ENCODE data around the gene TMEM52B. TPM values are rescaled to one million over a fixed set of nuclear protein-coding genes. Genes with fewer than 3 reads are reported as not detected.
A peak's percentile ranks its signal among the peaks of the same experiment; 100 is the strongest.

The TMEM52B gene
- polyA plus RNA-seq (2012; ENCODE audit: insufficient read depth, insufficient read length), result not detected

DNA sequence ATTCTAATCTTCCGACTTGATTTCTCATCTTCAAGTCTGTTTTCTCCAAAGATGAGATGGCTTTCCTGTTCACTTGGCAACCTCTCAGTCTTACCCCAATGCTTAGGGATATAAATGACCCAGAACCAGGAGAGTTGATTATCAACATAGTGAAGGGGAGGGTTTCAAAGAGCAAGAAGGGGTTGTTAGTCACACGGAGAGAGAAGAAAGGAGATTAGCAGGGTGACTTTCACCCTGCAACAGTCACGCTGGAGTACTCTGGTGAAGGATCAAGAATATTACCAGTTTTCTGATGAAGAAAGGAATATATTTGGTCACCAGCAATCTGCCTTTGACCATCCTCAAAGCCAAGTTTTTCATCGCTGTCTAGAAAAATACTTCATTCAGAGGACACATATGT, at the start of gene TMEM52B:
Gene TMEM52B (plus strand): TSS at position 212 of the 400 bp plus-strand sequence. CDS start 543 bp downstream, outside the sequence.
- no peak for DNase-seq (ENCODE audit: low read depth, low spot score)
- no peak within 1 kb of the TSS for H3K4me3 ChIP-seq (ENCODE audit: low read length)

DNA sequence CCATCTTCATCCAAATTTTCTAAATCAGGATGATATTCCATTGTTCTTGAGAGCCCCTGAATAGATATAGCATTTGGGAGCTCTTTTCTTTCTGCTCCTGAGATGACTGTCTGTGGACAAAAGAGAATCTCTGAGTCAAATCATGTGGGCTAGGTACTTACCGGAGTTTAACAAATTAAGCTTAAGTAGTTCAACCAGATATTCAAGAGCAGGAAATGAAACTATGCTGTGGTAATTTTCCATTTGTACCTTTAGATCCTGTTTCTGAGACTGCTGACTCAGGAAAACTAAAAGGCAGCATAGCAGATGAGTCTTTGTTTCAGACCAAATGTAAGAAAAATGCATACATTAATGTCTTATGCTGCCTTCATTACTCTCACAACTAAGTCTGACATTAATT, 48.8 kb upstream of the TMEM52B start, which contains the start of gene CLEC7A:
Gene CLEC7A (minus strand): TSS at position 158 of the 400 bp plus-strand sequence. CDS start 117 bp downstream, at position 41.
- H3K4me3 ChIP-seq (ENCODE audit: low read length), result no peak within 1 kb of the TSS
- DNase-seq (ENCODE audit: low read depth, low spot score), result peak; percentile 23

DNA sequence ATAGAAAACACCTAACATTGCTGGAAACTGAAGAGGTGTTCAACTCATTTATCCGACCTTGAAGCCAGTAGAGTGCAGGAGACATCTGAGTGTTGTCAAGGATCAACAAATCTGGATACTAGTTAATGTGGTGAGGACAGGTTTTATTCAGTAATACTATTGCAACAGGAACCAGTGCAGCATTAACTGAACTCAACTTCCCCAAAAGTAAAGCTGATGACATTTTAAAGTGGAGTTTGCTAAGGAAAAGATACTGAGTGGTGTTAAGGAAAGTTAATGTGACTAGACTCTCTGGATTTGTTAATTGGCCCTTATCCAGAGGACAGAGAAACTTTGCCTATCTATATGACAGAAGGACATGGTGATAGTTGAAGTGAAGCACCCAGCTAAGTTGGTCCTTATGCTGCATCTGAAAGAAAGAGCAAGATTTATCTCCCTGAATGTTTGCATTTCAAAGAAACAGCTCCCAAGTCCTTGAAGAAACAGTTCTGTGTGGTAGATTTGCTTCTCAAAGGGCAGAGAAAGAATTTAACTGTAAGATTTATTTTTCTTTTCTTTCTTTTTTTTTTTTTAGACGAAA, 47.6 kb upstream of the TMEM52B start:
- no peak for DNase-seq (ENCODE audit: low read depth, low spot score)
- no peak overlapping the region for H3K4me3 ChIP-seq (ENCODE audit: low read length)

DNA sequence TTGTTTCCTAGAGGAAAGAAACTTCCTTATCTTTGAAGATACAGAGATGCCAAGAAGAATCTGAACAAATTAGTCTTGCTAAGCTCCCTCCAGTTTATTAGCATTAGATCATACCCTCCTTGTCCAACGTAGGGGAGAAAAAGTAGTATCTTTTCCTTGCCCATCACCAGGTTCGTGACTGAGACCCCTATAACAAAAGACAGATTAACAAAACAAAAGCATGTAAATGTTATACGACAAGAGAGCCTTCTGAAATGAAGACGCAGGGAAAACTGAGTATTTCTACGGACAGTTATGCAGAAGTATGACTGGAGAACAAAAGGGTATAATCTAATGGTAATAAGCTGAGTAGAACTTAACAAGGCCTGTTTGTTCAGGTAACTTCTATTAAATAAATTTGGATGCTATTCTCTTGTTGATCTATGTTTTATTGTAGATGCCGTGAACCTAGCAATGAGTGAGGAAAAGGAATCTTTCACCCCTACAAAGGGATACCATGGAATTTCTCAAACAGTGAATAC, 45.9 kb upstream of the TMEM52B start:
- no peak for DNase-seq (ENCODE audit: low read depth, low spot score)
- no peak overlapping the region for H3K4me3 ChIP-seq (ENCODE audit: low read length)

DNA sequence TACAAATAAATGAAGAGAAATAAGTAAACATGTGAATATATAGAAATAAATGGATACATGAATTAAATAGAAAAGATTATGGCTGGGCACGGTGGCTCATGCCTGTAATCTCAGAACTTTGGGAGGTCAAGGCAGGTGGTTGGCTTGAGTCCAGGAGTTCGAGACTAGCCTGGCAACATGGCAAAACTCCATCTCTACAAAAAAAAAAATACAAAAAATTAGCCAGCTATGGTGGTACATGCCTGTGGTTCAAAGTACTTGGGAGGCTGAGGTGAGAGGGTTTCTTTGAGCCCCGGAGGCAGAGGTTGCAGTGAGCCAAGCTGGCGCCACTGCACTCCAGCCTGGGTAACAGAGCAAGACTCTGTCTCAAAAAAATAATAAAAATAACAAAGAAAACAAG, 43.7 kb upstream of the TMEM52B start:
- no peak for DNase-seq (ENCODE audit: low read depth, low spot score)
- H3K4me3 ChIP-seq (ENCODE audit: low read length), result no peak overlapping the region

DNA sequence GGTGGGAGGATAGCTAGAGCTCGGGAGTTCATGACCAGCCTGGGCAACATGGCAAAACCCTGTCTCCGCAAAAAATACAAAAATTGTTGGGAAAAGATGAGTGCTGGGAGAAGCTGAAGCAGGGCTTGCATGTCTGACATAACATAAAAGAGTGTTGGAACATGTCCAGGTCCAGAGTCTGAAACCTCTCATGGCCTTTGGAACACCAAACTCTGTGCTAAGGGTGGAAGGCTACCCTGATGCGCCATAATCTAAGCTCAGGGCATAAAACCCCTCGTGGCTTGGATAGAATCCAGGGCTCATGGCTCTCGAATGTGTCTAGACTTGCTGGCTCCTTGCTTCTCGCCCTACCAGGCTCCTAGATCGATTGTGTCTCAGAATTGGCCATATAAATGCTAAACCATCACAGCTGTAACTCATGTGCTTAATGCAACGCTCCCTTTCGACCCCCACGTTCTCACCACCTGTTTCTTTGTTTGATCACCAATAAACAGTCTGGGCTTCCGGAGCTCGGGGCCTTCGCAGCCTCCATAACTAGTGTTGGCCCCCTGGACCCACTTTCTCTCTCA, 42.1 kb upstream of the TMEM52B start:
- no peak overlapping the region for H3K4me3 ChIP-seq (ENCODE audit: low read length)
- no peak for DNase-seq (ENCODE audit: low read depth, low spot score)

DNA sequence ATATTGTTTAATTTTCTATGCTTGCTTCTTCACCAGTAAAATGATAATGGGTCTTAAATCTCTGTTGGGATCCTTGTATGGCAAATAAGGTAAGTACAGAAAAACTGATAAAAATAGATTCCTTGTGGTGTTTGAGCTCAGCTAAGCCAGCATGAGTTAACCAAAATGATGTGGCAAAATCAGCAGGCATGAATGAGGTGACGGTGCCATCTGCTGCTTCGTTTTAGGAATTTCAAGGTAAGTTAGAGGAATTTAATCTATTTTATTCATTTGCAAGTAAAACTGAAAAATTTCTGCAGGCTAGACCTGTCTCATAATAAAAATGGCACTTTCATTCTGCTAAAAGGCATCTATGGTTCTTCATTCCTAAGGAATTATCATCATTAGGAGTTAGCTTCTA, 38.8 kb upstream of the TMEM52B start:
- no peak overlapping the region for H3K4me3 ChIP-seq (ENCODE audit: low read length)
- peak; percentile 49 for DNase-seq (ENCODE audit: low read depth, low spot score)

DNA sequence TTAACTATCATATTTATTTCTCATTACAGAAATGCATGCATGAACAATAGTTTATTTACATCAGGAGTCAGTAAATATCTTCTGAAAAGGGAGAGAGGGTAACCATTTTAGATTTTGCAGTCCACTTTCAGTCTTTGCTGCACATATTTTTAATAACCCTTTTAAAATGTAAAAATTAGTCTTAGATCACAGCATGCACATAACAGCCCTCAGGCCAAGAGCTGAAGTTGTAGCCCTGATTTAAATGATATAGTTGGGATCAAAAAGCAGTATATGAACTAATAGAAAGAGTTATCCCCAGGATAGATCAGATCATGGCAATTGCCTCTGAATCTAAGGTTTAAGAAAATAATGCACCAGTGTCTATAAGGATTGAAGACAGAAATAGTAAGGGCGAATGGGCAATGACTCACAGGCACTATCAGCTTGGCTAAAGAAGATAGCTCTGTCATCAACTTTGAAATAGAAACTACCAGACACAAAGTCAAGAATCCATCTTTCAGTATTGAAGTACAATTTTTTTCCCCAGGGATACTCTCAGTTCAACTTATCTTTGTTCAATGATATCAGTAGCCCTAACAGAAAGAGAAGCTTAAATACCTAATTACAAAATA, 35.7 kb upstream of the TMEM52B start:
- DNase-seq (ENCODE audit: low read depth, low spot score), result no peak

DNA sequence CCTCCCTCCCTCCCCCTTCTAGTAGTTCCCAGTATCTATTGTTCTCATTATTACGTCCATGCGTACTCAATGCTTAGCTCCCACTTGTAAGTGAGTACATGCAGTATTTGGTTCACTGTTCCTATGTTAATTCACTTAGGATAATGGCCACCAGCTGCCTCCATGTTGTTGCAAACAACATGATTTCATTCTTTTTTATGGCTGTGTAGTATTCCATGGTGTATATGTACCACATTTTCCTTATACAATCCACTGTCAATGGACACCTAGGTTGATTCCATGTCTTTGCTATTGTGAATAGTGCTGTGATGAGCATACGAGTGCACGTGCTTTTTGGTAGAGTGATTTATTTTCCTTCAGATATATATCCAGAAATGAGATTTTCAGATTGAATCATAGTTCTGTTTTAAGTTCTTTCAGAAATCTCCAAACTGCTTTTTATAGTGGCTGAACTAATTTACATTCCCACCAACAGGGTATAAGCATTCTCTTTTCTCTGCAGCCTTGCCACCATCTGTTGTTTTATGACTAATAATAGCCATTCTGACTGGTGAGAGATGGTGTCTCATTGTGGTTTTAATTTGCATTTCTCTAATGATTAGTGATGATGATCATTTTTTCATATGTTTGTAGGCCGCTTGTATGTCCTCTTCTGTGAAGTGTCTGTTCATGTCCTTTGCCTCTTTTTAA, 31.0 kb upstream of the TMEM52B start:
- no peak for DNase-seq (ENCODE audit: low read depth, low spot score)
- H3K4me3 ChIP-seq (ENCODE audit: low read length), result no peak overlapping the region

More for the DNA sequence above, 35.7 kb upstream of the TMEM52B start:
- no peak overlapping the region for H3K4me3 ChIP-seq (ENCODE audit: low read length)

DNA sequence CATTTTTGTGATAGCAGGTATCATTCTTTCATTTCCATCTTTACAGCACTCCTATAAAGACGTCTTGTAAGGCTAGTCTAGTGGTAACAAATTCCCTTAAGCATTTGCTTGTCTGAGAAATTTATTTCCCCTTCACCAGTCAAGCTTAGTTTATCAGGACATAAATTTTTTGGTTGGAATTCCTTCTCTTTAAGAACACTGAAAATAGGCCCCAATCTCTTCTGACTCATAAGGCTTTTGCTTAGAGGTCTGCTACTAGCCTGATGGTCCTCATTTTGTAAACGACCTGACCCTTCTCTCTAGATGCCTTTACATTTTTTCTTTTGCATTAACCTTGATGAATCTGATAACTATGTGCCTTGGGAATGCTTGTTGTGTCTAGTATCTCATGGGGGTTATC, 27.2 kb upstream of the TMEM52B start:
- no peak for DNase-seq (ENCODE audit: low read depth, low spot score)
- H3K4me3 ChIP-seq (ENCODE audit: low read length), result no peak overlapping the region

DNA sequence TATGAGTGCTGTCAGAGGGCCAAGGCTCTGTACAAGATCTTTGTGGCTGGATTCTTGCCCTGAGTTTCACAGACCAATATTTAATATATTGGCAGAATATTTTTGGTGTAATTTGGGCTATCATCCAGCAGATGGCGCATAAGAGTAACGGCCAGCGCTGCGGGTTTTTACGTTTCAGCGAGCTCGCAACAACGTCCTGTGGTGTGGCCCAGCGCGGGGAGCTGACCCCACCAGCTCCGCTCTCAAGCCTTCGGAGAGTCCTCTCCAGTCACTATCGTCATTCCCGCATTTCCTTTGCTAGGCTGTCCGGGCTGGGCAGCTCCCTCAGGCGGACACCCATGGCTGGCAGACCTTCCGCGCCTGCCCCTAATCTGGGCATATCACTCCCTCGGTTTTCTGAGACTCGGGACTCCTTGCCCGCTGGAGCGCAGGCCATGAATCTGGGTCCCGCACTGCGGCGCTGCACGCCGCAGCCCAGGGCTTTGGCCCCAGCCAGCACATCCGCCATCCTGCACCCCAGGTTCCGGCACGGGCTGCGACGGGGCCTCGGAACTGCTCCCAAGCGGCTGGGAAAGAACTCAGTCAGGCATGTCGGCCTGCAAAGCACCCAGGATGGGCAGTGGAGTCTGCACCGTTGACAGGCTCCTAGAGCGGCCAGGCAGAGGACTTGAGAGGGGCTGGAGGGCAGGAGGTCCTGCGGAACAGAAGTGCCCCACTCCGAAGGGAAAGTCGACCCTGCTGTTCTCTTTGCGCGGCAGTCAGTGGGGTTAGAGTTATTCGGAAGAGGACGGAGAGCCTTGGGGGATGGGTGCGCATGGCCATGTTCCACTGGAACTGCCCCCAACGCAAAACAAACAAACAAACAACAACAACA, 25.3 kb upstream of the TMEM52B start:
- peak overlapping the region; percentile 63 for H3K4me3 ChIP-seq (ENCODE audit: low read length)
- DNase-seq (ENCODE audit: low read depth, low spot score), result peak; percentile 17

DNA sequence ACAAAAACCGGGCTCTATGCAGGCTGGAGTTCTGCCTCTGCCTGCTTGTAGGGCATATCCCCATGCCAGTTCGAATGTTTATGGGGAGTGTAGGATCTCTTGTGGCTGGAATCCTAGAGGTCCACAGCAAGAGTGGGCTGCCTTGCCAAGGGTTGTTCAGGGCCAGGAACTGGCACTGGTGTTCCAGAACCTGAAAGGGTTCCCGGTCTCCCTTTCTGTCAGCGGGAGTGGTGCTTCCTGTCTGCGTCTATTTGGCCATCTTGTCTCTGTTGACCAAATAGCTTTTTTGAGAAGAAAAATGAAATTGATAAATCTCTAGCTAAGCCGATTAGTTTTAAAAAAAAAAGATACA, 24.7 kb upstream of the TMEM52B start:
- DNase-seq (ENCODE audit: low read depth, low spot score), result no peak
- H3K4me3 ChIP-seq (ENCODE audit: low read length), result no peak overlapping the region

DNA sequence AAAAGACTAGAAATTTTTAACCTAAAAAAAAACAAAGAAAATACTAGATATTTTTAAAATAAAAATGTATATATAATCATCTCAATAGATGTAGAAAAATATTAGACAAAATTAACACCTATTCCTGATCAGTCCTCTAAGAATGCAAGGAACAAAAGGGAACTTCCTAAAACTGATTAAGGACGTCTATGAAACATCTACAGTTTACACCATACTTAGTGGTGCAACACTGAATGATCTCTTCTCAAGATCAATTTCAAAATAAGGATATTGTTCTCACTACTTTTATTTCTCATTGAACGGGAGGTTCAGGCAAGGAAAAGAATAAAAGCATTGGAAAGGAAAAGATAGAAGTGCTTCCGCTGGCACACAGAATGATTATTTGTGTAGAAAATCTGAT, 22.9 kb upstream of the TMEM52B start:
- no peak for DNase-seq (ENCODE audit: low read depth, low spot score)
- no peak overlapping the region for H3K4me3 ChIP-seq (ENCODE audit: low read length)

DNA sequence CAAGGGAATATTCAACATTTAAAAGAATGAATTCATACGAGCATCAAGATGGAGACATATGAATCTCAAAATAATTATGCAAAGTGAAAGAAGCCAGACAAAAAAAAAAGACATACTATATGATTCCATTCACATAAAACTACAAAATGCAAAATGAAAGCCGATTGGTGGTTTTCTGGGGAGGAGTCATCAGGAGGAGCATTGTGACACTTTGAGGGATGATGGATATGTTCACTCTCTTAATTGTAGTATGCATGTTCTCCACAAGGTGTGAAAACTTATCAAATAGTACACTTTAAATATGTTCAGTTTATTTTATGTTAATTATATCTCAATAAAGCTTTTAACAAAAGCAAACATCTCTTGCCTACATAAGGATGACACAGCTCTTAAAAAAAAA, 20.4 kb upstream of the TMEM52B start:
- no peak overlapping the region for H3K4me3 ChIP-seq (ENCODE audit: low read length)
- no peak for DNase-seq (ENCODE audit: low read depth, low spot score)

DNA sequence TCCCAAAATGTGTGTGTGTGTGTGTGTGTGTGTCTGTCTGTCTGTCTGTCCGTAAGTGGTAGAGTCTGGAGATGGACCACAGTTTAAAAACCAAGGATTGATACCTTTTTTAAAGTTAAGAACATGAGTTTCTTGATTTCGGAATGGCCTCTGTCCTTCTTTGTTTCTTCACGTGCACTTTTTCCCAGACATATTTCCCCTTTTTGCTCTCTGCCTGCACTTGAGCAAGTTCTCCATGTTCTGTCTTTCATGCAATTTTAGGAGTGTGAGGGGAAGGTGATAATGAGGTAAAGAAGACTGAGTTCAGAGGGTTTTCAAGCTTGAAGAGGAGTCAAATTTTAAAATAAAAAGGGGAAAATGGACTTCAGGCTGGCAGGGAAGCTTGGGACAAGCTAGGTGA, 19.6 kb upstream of the TMEM52B start:
- H3K4me3 ChIP-seq (ENCODE audit: low read length), result no peak overlapping the region
- DNase-seq (ENCODE audit: low read depth, low spot score), result no peak

DNA sequence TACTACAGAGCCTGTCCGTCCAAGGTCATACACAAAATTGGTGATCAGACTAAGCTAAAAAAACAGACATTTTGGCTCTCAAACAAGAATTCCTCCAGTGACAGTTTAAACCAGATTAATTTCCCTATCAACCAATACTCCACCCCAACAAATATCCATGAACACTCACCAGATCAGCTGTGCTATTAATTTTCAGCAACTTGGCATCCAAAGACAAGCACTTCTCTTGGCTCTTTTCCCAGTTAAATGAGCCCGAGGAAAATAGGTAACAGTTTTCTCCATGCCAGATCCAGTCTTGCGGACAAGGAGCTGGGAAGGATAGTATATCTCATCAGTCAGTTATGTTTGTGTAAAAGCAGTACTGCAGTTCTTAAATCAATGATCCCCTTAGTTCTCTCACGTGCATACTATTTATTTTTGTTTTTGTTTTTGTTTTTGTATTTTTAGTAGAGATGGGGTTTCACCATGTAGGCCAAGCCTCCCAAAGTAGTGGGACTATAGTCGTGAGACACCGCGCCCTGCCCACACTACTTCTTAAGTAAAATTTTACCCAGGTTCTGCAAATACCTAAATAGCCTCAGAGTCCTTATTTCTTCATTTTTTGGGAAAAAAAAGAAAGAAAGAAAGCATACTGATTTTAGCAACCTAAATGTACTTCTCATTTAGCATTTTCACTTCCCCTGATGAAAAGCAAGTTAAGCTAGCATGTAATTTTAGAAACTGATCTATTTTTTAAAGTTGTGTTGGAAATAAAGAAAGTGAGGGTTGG, 18.0 kb upstream of the TMEM52B start:
- H3K4me3 ChIP-seq (ENCODE audit: low read length), result no peak overlapping the region
- DNase-seq (ENCODE audit: low read depth, low spot score), result no peak

DNA sequence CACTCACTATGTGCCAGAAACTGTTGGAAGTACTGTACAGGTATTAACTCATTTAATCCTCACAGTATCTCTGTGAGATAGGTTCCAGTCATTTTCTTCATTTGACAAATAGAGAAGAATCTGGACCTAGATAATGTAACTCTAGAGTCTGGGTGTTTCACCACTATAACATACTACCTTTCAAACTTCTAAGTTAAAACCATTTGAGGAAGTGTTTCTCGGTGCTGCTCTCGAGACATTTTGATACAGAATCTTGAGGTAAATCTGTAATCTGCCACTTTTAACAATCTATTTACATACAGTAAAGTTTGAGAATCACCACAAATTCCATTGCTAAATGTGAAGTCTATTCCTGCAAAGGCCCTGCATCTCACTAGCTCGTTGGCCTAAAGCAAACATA, 15.7 kb upstream of the TMEM52B start:
- no peak for DNase-seq (ENCODE audit: low read depth, low spot score)

DNA sequence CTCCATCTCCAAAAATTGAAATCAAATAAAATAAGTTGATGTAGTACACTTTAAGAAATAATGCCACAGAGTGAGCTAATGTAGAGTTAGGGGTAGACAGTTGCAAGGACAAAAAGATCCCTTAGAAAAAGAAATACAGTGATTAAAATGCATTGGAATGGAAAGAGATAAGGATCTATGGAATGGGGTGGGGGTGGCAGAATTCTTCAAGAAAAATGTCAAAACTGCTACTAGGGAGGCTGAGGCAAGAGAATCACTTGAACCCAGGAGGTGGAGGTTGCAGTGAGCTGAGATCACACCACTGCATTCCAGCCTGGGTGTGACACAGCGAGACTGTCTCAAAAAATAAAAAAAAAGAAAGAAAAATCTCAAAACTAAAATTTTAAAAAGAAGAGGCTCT, 13.4 kb upstream of the TMEM52B start:
- H3K4me3 ChIP-seq (ENCODE audit: low read length), result no peak overlapping the region

More for the DNA sequence above, 15.7 kb upstream of the TMEM52B start:
- no peak overlapping the region for H3K4me3 ChIP-seq (ENCODE audit: low read length)

More for the DNA sequence above, 13.4 kb upstream of the TMEM52B start:
- DNase-seq (ENCODE audit: low read depth, low spot score), result no peak
